Fibroblast of villous mesenchyme (primary cell): ENCODE measurements around the gene SYTL5. TPM values are rescaled to one million over a fixed set of nuclear protein-coding genes. Genes with fewer than 3 reads are reported as not detected.

Experiments
- DNase-seq: peaks from one replicate; pipeline ENCODE4 v3.0.0-alpha.2; 2010; ENCODE audit warnings: low read depth
- H3K4me3 ChIP-seq: 2 replicates; pipeline ENCODE4 v1.5.1; 2011; ENCODE audit warnings: low read depth, mild to moderate bottlenecking, low read length
- total RNA-seq: library from RNA; depleted of rRNA; stranded (reverse); fragments of >200 nt; gene quantifications from 2 replicates; pipeline ENCODE4 v1.2.3, GENCODE V29; 2012
- TF ChIP-seq, protein P1 (sequence below): IDR thresholded peaks from 2 replicates; pipeline ENCODE4 v1.5.1; 2012; ENCODE audit warnings: low read depth, mild to moderate bottlenecking, low read length; ENCODE audit not compliant: insufficient read depth

Gene SYTL5
- total RNA-seq, 1 donor: 10.4 TPM

DNA sequence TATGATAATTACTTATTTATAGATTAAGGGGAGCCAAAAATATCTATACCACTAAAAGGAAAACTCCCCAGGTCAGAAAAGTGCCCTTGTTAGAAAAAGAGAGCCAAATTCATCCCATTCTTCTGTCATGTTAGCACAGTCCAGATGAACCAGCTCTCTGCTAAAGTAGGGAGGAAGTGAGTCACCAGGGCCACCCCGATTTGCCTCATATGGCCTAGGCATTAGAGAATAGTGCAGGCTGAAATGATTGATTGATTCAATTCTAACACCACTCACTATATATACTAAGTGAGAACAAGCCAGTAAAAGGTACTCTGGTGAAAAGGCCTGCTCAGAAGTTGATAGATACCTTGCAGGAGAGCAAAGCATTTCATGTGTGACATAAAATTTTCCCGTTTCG lies 119.8 kb downstream of the SYTL5 start:
- no peak for DNase-seq
- TF ChIP-seq, protein P1, sequence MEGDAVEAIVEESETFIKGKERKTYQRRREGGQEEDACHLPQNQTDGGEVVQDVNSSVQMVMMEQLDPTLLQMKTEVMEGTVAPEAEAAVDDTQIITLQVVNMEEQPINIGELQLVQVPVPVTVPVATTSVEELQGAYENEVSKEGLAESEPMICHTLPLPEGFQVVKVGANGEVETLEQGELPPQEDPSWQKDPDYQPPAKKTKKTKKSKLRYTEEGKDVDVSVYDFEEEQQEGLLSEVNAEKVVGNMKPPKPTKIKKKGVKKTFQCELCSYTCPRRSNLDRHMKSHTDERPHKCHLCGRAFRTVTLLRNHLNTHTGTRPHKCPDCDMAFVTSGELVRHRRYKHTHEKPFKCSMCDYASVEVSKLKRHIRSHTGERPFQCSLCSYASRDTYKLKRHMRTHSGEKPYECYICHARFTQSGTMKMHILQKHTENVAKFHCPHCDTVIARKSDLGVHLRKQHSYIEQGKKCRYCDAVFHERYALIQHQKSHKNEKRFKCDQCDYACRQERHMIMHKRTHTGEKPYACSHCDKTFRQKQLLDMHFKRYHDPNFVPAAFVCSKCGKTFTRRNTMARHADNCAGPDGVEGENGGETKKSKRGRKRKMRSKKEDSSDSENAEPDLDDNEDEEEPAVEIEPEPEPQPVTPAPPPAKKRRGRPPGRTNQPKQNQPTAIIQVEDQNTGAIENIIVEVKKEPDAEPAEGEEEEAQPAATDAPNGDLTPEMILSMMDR: no peak
- no peak overlapping the region for H3K4me3 ChIP-seq

DNA sequence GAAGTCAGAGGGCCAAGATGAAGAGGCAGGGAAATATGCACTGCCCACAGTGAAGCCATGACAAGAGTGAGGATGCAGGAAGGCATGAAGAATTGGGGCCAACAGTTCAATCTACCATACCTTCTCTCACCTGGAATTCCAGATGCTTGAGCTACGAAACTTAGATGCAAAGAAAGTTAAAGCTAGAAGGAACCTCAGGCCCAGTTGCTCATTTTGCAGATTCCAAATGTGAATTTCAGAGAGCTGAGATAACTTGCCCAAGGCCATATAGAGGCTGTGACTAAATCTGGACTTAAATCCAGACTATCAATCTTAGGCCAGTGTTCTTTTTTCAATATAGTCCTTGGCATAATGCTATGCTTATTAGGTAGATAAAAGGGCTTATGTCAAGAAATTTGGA lies 121.6 kb downstream of the SYTL5 start:
- no peak overlapping the region for H3K4me3 ChIP-seq
- TF ChIP-seq, protein P1: no peak
- DNase-seq: no peak

DNA sequence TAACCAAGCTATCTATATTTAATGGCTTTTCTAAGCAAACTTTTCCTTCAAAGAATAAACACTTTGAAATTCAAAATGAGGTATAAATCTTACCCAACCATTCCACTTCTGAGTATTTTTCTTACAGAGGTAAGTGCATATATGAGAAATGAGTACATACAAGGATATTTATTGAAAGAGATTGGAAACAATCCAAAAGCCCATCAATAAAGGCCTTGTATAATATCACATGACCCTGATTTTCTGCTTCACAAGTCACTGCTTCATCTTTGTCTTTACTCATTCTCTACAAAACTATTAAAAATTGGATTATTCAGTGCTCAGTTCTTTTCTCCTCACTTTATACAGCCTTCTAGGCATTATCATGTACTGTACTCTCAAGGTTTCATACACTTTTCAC lies 123.0 kb downstream of the SYTL5 start:
- no peak overlapping the region for H3K4me3 ChIP-seq
- DNase-seq: no peak
- TF ChIP-seq, protein P1: no peak

DNA sequence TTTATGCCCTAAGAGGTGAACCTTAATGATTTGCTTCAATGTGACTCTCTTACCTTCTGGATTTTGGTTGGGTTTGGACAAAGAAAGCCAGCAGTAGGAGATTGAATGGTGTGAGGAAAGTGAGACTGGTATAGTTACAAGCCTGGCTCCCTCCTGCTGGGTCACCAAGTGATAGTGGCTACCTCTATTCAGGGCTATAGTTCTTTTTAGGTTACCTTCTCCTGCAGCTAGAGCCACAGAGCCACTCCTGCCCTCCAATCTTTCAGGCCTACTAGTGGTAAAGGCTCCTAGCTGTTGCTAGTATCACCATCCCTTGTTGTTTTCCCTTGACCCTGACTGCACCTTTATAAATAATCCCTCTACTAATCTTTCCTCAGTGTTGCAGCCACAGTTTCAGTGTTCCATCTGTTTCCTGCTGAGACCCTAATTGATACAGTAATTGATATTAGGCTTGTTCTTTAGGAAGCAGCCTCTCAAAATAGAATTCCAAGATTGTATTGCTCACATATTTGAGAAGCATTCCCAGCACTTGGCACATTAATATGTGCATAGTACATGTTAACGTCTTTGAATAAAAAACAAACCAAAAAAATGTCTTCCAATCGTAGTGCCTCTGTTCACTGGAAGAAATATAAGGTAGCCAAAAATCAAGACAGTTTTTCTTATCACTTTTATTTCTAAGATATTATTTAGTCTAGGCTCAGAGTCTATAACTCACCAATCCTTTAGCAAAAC lies 132.0 kb downstream of the SYTL5 start:
- no peak overlapping the region for H3K4me3 ChIP-seq
- TF ChIP-seq, protein P1: no peak
- DNase-seq: no peak

DNA sequence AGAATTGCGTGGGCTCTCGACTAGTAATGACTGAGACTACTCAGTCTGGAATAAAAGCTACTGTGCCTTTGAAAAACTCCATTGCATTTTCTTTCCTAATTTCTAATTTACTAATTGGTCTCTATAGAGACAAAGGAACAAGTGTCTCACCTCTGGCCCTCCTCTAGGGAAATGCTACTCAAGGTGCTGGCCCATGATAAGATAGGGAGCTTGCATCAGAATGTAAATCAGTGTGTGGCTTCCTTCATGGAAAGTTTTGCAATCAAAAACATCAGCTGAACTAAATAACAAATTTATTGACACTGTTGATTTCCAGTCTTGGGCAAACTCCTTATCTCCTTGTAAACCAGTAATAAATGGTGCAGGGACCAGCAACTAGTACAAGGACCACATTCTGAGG lies 132.5 kb downstream of the SYTL5 start:
- DNase-seq: no peak
- no peak overlapping the region for H3K4me3 ChIP-seq
- TF ChIP-seq, protein P1: no peak

DNA sequence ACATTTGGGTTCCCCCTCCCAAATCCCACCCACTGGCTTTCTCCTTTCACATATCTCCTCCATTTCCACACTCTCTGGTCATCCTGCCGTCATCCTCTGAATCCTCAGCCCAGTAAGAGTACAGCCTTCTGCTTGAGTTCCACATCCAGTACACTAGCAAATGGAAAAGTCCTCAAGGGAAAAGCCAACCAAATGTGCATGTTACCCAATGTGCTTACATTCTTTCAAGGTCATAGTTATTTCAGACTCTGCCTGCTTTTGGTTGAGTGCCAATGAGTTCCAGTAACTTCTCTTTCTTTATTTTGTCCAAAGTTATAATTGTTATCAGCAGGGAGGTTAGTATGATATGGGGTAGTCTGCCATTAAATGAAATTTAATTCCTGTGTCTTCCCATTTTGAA lies 136.3 kb downstream of the SYTL5 start:
- peak; percentile 83 for DNase-seq
- H3K4me3 ChIP-seq: no peak overlapping the region
- TF ChIP-seq, protein P1: no peak

DNA sequence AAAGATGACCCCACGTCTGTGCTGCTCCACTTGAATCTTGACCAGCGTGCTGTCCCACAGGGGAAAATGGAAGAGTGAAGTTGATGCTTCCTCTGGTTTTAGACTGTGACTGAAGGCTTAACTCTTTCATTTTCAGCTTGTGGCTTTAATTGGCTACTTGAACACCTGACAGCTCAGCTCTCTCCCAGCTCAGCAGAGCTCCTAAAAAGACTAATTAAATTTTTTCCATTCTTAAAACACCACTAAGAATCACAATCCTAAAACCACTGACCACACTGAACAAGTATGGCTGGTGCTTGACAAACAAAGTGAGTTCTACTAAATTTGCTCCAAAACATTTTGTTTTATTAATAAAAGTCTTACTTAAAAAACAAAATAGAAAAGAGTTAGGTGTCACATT lies 142.7 kb downstream of the SYTL5 start:
- TF ChIP-seq, protein P1: no peak
- DNase-seq: no peak
- no peak overlapping the region for H3K4me3 ChIP-seq
